Ureter (tissue), 1 donor: ENCODE data around the gene SUSD2. TPM values are rescaled to one million over a fixed set of nuclear protein-coding genes. Genes with fewer than 3 reads are reported as not detected.
"Not testable (repeated sequence)": the region's sequence is repeated elsewhere in the genome, so short reads cannot be mapped to it uniquely, and the experiment has no call there.

Experiments used
- DNase-seq: peaks from one replicate; pipeline ENCODE4 v3.0.0-alpha.2; 2020; ENCODE audit warnings: low spot score
- total RNA-seq: library from RNA; stranded (reverse); gene quantifications from one replicate; pipeline ENCODE4 v1.2.4, GENCODE V29; 2023
- donor health status: DM: yes; HTN: yes; CAD: no.

Gene SUSD2
- total RNA-seq, 1 donor from 2014 or later = 8.3 TPM

DNA sequence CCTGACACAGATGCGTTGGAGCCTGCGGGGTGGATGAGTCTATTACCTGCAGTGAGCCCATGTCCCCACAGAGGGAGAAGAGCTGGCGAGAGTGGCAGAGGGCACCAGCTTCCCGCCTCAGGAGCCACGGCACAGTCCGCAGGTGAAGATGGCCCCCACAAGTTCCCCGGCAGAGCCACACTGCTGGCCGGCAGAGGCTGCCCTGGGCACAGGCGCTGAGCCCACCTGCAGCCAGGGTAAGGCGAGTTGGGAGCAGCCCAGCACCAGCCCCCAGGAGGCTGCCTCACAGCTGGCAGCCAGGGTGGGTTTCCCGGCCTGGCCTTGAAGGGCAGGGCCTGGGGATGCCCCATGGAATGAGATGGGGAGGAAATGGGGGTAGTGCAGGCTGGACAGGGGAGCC is 5.2 kb upstream of the SUSD2 start:
- DNase-seq = no peak

DNA sequence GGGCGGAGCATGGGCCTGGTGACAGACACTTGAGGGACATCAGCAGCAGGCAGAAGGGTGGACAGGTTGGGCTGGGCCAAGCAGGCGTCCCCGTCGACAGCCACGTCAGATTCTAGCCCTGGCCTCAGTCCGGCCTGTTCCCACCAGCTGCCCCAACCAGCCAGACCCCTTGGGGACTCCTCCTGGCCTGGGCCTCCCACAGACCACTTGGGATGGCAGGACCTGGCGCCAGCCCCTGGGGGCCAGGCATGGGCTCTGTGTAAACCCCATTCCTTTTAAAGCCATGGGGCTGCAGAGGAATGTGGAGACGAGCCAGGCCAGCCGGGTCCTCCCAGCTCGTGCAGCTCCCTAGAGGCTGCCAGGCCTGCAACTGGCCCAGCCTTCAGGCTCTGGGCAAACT is 4.7 kb upstream of the SUSD2 start:
- DNase-seq = no peak

DNA sequence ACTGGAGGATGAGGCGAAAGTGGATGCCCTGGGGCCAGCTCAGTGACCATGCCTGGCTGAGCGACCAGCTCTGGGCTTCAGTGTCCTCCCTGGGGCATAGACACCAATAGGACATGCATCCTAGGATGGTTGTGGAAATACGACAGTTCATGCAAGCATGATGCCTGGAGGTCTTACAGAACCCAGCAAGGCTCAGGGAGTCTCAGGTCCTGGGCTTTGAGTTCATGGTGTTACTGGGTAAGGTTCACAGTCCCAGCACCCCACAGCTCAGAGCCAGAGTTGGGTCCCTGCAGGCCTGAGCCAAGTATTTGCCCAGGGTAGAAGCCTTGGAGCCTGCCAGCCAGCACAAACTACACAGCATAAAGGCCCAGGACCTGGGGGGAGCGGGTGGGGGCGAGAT is 4.2 kb upstream of the SUSD2 start:
- DNase-seq = no peak

DNA sequence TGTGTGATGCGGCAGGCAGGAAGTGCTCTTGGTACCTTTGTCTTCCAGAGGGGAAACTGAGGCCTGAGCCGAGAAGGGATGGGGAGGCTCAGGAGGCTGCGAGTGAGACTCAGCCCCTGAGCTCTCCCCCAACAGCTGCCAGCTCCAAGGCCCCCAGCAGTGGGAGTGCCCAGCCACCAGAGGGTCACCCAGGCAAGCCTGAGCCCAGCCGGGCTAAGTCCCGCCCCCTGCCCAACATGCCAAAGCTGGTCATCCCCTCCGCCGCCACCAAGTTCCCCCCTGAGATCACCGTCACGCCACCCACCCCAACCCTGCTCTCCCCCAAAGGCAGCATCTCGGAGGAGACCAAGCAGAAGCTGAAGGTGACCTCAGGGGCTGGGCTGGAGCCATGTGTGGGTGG is 3.8 kb upstream of the SUSD2 start:
- no peak for DNase-seq

DNA sequence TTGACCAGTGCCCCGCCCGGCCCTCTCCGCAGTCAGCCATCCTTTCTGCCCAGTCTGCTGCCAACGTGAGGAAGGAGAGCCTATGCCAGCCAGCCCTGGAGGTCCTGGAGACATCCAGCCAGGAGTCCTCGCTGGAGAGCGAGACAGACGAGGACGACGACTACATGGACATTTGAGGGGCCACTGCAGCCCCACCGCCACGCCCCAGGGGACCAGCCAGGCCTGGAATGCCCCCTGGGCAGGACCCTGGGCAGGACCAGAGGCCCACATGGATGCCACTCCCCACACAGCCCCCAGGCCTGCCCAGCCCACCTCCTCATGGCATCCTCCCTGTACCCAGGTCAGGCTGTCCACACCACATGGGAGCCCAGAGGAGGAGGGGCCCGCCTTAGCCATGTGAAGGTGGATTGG is 3.3 kb upstream of the SUSD2 start:
- no peak for DNase-seq

DNA sequence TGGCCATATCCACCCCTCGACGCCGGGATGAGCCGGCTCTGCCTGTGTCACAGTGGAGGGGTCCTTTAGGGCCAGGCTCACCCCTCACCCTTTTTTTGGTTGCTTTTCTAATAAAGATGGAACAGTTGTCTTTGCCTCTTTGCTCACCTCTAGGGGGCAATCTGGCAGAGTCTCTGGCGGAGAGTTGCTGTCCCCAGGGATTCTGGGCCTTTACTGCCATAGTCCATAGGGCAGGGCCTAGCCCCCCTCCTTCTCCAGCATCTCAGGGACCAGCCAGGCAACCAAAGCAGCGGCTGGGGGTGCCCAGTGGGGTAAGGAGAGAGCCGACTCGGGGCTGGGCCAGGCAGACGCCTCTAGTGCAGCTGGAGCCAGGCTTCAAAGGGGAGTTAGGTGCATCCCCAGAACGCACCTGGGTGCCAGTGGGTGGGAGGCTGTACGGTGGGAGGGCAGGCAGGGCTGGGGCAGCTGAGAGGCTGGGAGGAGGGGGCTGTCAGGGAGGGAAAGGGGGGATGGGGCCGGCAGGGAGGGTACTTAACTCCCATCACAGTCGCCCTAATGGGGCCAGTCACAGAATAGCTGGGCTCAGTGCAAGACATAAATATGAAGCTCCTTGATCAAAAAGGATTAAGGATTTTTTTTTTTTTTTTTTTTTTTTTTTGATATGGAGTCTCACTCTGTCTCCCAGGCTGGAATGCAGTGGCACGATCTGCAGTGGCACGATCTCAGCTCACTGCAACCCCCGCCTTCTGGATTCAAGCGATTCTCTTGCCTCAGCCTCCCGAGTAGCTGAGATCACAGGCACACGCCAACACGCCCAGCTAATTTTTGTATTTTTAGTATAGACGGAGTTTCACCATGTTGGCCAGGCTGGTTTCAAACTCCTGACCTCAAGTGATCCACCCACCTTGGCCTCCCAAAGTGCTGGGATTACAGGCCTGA is 2.5 kb upstream of the SUSD2 start:
- no peak for DNase-seq

DNA sequence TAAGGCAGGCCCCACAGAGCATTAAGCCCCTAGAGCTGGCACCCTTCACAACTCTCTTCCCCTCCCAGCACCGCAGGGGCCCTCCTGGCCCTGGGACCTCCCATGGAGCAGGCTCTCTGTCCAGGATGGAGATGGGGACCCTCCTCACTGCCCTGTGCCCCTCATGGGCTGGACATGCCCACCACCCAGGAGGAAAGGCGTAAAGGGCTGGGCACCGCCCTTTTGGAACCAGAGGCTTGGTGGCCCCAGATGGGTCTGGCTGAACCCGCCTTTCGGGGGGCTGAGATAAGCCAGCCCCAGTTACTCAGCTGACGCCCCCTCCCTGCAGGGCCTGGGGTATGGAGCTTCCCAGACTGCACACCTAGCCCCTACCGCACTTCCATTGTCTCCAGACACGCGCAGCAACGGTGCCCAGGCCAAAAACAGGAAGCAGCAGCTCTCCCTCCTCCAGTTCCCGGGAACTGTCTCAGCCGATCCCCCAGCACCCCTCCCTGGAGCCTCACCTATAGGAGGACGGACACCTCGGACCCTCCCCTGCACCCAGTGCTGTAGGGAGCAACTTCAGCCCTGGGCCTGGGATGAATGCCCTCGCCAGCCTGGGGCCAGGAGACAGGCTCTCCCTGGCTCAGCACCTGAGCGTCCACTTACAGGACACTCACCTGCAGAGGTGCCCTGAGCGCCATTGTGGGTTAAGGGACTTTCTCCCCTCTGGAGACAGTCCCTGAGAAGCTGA is 1.6 kb upstream of the SUSD2 start:
- DNase-seq = no peak

DNA sequence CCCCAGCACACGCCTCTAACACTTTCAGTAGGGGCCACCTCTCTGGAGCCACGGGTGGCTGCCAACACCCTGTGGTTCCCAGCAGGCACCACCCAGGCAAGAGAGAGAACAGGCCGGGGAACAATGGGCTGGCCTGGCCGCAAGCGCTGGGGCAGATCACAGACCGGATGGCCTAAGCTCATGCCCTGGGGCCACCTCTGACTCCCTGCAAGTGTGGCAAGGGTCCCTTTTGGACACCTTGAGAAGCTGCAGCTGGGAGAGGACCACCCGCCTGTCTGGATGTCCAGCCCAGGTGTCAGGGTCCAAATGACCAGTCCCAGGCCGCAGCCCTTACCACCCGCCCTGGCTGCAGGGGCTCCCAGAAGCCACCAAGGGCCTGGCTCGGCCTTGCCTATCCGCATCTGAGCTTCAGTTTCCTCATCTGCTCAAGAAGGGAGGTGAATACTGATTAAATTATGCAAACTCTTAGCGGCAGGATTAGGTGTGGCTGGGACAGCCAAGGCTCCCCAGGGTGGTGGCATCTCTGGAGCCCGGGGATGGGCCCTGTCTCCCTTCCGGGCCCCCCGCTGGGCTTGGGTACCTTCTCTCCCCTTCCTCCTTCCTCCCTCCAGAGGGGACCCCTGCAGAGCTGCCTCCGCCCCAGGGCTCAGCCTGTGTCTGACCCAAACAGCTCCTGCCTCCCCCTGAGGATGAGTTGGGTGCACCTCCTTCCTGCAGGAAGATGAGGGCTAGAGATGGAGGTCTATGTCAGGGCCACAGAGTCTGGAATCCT is 785 bp upstream of the SUSD2 start:
- DNase-seq = no peak

DNA sequence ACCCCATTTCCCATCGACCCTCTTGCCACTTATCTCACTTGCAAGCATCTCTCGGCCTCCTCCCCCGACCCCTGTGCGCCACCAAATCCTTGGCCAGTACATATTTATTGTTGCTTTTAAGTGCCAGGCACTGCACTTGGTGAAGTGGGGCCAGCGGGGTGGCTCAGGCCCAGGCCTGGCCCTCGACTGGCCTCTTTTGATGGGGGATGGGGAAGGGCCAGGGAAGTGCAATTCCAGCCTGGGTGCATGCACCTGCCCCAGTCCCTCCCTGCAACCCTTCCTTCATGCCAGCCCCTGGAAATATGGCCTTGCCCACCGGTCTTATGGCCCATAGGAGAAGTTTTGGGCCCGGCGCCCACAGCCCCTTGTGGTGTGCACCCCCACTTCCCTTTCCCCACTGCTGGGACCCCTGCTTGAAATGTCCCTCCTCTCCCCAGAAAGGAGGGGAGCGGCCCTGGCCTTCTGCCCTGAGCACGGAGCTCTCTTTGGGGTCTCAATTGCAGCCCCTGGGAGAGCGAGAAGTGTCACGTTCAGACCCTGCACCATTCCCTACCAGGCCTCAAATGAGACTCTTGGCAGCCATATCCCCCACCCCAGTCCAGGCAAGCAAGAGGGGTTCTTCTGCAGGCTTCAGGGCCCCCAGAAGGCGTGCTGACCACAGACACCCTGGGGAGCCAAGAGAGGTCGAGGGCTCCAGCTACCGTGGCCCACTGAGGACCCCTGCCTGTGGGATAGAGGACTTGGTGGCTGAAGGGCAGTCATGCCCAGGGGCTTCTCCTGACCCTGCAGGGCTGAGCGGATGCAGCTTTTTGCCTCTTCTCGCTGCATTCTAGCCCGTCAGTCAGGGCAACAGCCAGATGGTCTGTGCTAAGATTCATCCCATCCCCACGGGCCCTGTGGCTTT is 961 bp downstream of the SUSD2 start:
- DNase-seq = no peak

DNA sequence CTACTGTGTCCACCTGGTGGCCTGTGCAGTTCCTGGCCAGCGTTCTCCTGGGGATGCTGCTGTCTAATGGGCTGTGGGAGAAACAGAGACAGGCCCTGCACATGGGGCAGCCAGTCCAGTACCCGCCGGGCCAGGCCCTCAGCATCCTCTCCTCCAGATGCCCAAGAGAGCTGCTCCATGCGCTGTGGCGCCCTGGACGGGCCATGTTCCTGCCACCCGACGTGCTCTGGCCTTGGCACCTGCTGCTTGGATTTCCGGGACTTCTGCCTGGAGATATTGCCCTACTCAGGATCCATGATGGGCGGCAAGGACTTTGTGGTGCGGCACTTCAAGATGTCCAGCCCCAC is 1.6 kb downstream of the SUSD2 start:
- not testable (repeated sequence) for DNase-seq

DNA sequence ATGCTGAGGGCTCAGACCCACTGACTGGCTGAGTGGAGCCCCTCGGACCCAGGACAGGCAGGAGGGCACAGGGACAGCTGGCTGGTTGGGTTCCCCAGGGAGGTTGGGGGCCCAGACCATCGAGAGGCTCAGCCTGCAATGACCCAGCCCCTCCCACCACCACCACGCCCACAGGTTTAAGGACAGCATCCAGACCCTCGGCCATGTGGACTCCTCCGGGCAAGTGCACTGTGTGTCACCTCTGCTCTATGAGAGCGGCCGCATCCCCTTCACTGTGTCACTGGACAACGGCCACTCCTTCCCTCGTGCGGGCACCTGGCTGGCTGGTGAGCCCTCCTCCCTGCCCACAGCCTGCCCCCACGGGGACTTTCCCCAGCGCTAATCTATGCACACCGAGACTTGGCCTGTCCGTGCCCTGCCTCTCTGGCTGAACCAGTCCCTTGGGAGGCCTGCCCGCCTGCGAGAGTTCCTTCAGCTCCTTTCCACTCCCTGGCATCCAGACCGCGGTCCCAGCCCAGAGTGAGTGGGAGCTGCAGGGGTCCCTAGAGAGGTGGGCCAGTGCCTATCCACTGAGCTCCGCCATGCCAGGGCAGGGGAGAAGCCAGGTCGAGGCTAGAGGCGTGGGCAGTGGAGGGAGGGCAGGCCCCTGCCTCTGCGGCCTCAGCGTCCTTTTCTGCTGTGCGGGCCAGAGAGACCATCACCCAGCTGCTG is 2.2 kb downstream of the SUSD2 start:
- no peak for DNase-seq

DNA sequence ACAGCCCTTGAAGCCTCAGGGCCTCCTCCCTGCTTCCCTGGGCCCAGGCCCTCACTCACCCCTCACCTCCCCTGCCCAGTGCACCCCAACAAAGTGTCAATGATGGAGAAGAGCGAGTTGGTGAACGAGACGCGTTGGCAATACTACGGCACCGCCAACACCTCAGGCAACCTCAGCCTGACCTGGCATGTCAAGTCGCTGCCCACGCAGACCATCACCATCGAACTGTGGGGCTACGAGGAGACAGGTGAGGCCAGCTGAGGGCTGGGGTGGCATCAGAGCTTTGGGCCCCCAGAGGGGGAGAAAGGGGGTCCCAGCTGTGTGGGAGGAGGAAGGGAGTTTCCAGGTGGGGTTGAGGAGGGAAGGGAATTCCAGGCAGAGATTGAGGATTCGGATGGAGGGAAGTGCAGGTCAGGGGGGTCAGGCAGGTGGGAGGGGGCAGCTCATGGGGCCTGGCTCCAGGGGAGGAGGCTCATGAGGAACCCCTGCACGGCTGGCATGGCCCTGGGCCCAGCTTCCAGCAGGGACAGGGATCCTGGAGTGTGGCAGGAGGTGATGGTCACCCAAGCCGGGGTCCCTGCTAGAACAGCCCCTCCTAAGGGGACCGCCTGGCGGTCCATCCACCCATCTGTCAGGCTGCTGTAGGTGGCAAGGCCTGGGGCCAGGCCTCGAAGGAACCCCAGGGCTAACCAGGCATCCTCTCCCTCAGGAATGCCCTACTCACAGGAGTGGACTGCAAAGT is 2.9 kb downstream of the SUSD2 start:
- DNase-seq = no peak

DNA sequence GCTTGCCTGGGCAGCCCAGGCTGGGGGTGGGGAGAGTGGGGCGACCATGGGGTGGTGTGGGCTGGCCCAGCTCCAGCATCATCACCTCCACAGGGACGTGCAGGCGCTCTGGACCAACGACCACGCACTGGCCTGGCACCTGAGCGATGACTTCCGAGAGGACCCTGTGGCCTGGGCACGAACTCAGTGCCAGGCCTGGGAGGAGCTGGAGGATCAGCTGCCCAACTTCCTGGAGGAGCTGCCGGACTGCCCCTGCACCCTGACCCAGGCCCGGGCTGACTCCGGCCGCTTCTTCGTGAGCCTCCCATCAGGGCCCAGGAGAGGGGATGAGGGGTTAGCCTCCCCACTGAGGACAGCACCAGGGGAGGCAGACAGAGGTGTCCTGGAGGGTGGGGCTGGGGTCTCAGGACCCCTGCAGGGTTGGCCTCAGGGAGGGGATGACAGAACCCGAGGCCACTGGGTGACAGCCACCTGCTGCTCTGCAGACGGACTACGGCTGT is 3.8 kb downstream of the SUSD2 start:
- DNase-seq = no peak

DNA sequence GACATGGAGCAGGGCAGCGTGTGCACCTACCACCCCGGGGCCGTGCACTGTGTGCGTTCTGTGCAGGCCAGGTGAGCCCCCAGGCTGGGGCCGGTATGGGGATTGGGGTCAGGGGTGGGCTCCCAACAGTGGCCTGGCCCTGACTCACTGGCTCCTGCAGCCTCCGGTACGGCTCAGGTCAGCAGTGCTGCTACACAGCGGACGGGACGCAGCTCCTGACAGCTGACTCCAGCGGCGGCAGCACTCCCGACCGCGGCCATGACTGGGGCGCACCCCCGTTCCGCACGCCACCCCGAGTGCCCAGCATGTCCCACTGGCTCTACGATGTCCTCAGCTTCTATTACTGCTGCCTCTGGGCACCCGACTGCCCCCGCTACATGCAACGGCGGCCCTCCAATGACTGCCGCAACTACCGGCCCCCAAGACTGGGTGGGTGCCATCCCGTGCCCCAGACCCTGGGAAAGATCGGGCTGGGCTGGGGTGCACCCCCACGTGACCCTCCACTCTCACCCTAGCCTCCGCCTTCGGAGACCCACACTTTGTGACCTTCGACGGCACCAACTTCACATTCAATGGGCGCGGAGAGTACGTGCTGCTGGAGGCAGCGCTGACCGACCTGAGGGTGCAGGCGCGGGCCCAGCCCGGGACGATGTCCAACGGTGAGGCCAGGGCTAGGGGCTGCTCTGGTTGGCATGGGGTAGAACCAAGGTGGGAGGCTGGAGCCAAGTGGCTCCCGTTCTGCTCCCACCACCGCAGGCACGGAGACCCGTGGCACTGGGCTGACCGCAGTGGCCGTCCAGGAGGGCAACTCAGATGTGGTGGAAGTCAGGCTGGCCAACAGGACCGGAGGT is 4.4 kb downstream of the SUSD2 start:
- DNase-seq = no peak

DNA sequence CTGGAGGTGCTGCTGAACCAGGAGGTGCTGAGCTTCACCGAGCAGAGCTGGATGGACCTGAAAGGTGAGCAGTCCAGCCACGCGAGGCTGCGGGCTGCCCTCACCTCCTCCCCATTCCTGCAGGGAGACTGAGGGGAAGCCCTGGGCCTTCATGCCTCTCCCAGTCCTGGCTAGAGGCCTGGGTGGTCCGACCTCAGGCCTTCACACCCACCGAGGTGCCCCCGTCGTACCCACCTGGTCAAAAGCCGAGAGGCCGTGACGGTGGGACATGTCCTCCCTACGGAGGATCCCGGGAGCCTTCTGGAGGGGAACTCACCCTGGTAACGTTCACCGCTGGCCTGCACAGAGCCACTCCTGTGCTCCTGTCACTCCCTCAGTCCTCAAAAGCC is 5.1 kb downstream of the SUSD2 start:
- DNase-seq = no peak

DNA sequence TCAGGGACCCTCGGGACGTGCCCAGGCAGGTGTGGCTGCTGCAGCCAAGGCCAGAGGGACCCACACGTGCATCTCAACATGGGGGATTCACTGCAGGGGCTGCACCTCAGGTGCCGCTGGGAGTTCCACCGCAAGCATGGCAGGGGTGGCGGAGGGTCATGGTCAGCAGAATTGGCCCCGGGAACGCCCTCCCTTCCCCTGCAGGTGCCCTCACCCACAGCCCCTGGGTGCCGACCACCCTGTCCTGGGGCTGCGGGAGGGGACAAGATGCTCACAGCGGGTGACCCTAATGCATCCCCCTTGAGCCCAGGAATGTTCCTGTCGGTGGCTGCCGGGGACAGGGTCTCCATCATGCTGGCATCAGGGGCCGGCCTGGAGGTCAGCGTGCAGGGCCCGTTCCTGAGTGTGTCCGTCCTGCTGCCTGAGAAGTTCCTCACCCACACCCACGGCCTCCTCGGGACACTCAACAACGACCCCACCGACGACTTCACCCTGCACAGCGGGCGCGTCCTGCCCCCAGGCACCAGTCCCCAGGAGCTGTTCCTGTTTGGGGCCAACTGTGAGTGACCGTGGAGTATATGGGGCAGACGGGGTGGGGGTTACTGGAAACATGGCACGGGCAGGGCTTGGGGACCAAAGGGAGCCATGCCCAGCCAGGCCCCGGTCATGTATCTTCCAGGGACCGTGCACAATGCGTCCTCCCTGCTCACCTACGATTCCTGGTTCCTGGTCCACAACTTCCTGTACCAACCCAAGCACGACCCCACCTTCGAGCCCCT is 5.8 kb downstream of the SUSD2 start:
- DNase-seq = no peak

DNA sequence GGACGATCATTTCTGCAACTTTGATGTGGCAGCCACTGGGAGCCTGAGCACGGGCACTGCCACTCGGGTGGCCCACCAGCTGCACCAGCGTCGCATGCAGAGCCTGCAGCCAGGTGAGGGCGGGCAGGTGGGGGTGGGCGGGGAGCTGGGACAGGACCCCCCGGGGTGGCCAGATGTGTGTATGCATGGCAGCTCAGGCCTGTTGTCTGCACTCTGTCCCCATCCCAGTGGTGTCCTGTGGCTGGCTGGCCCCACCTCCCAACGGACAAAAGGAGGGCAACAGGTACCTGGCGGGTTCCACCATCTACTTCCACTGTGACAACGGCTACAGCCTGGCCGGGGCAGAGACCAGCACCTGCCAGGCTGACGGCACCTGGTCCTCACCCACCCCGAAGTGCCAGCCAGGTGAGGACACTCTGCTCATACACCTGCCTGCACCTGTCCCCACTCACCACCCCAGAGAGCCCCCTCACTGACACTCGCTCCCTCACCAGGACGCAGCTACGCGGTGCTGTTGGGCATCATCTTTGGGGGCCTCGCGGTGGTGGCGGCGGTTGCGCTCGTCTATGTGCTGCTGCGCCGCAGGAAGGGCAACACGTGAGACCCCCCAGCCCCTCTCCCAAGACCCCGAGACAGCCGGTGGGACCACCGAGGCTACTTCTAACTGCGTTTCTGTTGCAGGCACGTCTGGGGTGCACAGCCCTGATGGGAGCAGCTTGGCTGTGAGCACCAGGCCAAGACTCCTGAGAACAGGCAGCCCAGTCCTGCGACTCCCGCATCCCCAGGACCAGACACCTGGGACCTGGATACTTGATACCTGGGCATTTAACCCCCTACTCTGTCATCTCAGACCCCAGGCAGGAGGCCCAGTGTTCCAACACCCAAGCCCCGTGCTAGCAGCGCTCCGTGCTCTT is 6.7 kb downstream of the SUSD2 start:
- DNase-seq = no peak
